ENCODE results near the gene EVI5L. TPM values are rescaled to one million over a fixed set of nuclear protein-coding genes. Genes with fewer than 3 reads are reported as not detected.

EVI5L gene
- total RNA-seq, 2 donors from 2014 or later: 24.0 to 25.7 TPM

- H3K4me3 ChIP-seq: no peak overlapping the region
- H3K36me3 ChIP-seq: no peaks in the 10 kb centered on the region
- DNase-seq (ENCODE audit: low spot score): no peak
- H3K27me3 ChIP-seq (replicated peaks; ENCODE audit: insufficient read depth): no peaks in the 10 kb centered on the region
- 49% methylated on average over 3 of the region's 3 CpGs for WGBS
- intact Hi-C loops (cut with DNase I): loop anchor here (5.0 kb wide), 1 partner anchor 69 kb away; the partner anchor contains the start of gene EVI5L
- no peak for TF ChIP-seq POLR2AphosphoS5 (IDR thresholded peaks at IDR 0.05)
- no peak for TF ChIP-seq CTCF (IDR thresholded peaks at IDR 0.05)
- TF ChIP-seq POLR2A (IDR thresholded peaks at IDR 0.05): no peak
- no peaks in the 10 kb centered on the region for H3K9me3 ChIP-seq
- H3K4me1 ChIP-seq (replicated peaks): peaks cover 15% of the 10 kb centered on the region
- H3K27ac ChIP-seq: no peak overlapping the region
These were observed 70.9 kb downstream of the EVI5L start for GRCh38 chr19:7900931-7901330.

GRCh38 chr19:7901337-7901736 lies 71.3 kb downstream of the EVI5L start:
- no peaks in the 10 kb centered on the region for H3K9me3 ChIP-seq
- no peaks in the 10 kb centered on the region for H3K27me3 ChIP-seq (replicated peaks; ENCODE audit: insufficient read depth)
- WGBS: 81% methylated on average over 7 of the region's 7 CpGs
- TF ChIP-seq POLR2AphosphoS5 (IDR thresholded peaks at IDR 0.05): no peak
- TF ChIP-seq POLR2A (IDR thresholded peaks at IDR 0.05): no peak
- TF ChIP-seq CTCF (IDR thresholded peaks at IDR 0.05): no peak
- no peak for DNase-seq (ENCODE audit: low spot score)
- peaks cover 15% of the 10 kb centered on the region for H3K4me1 ChIP-seq (replicated peaks)
- no peaks in the 10 kb centered on the region for H3K36me3 ChIP-seq
- H3K27ac ChIP-seq: no peak overlapping the region
- intact Hi-C loops (cut with DNase I): loop anchor here (5.0 kb wide), 1 partner anchor 69 kb away; the partner anchor contains the start of gene EVI5L
- H3K4me3 ChIP-seq: no peak overlapping the region

GRCh38 chr19:7902796-7903243 lies 72.8 kb downstream of the EVI5L start:
- Histone ChIP-seq H3K4me3 (peak overlapping the region; percentile 40 to 95), H3K36me3 (no peaks in the 10 kb centered on the region), H3K9me3 (no peaks in the 10 kb centered on the region), H3K27ac (peak overlapping the region; percentile 88 to 93), H3K27me3 (replicated peaks; ENCODE audit: insufficient read depth) (no peaks in the 10 kb centered on the region), H3K4me1 (replicated peaks) (peaks cover 15% of the 10 kb centered on the region)
- 11% methylated on average over 17 of the region's 20 CpGs for WGBS
- TF ChIP-seq POLR2AphosphoS5 (IDR thresholded peaks at IDR 0.05): no peak
- no peak for TF ChIP-seq POLR2A (IDR thresholded peaks at IDR 0.05)
- no peak for TF ChIP-seq CTCF (IDR thresholded peaks at IDR 0.05)
- no peak for DNase-seq (ENCODE audit: low spot score)
- intact Hi-C loops (cut with DNase I): loop anchor here (5.0 kb wide), 1 partner anchor 71 kb away; the partner anchor contains the start of gene EVI5L

GRCh38 chr19:7903244-7904073 lies 73.4 kb downstream of the EVI5L start, which contains the start of gene MAP2K7:
Gene MAP2K7 (plus strand): TSS chr19:7903877. CDS start chr19:7903945, 68 bp downstream.
- WGBS: under 1% methylated on average over 74 of the region's 89 CpGs

More at GRCh38 chr19:7903244-7904073, 73.4 kb downstream of the EVI5L start, which contains the start of gene MAP2K7:
- intact Hi-C loops (cut with DNase I): loop anchor here (5.0 kb wide), 1 partner anchor 71 kb away; the partner anchor contains the start of gene EVI5L
- H3K9me3 ChIP-seq: no peaks in the 10 kb centered on the region
- H3K4me1 ChIP-seq (replicated peaks): peaks cover 15% of the 10 kb centered on the region
- DNase-seq (ENCODE audit: low spot score): peak; percentile 99
- H3K4me3 ChIP-seq: peak within 1 kb of the TSS; percentile 90 to 95
- no peaks in the 10 kb centered on the region for H3K27me3 ChIP-seq (replicated peaks; ENCODE audit: insufficient read depth)
- no peaks in the 10 kb centered on the region for H3K36me3 ChIP-seq
- TF ChIP-seq POLR2AphosphoS5 (IDR thresholded peaks at IDR 0.05) (peak; percentile 100), CTCF (IDR thresholded peaks at IDR 0.05) (peak; percentile 23 to 98 (median 91)), POLR2A (IDR thresholded peaks at IDR 0.05) (peak; percentile 84)
- H3K27ac ChIP-seq: peak within 1 kb of the TSS; percentile 88 to 93

Data from prostate gland (tissue), 2 donors.